ENCODE results near the gene CELF2.

The CELF2 gene

GRCh38 chr10:11109590-11109989, 91.9 kb downstream of the CELF2 start:
- no peak overlapping the region for H3K4me3 ChIP-seq (ENCODE audit: low read length)
- no peak for TF ChIP-seq CTCF (IDR thresholded peaks at IDR 0.05; ENCODE audit: insufficient read depth, low read depth, low read length, missing control alignments)
- no peak for DNase-seq (ENCODE audit: low read depth)

- no peak for TF ChIP-seq CTCF (IDR thresholded peaks at IDR 0.05; ENCODE audit: insufficient read depth, low read depth, low read length, missing control alignments)
- DNase-seq (ENCODE audit: low read depth), result no peak
- no peak overlapping the region for H3K4me3 ChIP-seq (ENCODE audit: low read length)
Measured at GRCh38 chr10:11110539-11110938, 92.9 kb downstream of the CELF2 start.

GRCh38 chr10:11111490-11111889, 93.8 kb downstream of the CELF2 start:
- no peak for DNase-seq (ENCODE audit: low read depth)
- H3K4me3 ChIP-seq (ENCODE audit: low read length), result no peak overlapping the region
- no peak for TF ChIP-seq CTCF (IDR thresholded peaks at IDR 0.05; ENCODE audit: insufficient read depth, low read depth, low read length, missing control alignments)

- no peak for TF ChIP-seq CTCF (IDR thresholded peaks at IDR 0.05; ENCODE audit: insufficient read depth, low read depth, low read length, missing control alignments)
- DNase-seq (ENCODE audit: low read depth), result peak; percentile 74
- no peak overlapping the region for H3K4me3 ChIP-seq (ENCODE audit: low read length)
Measured at GRCh38 chr10:11112718-11113117, 95.0 kb downstream of the CELF2 start.

- H3K4me3 ChIP-seq (ENCODE audit: low read length), result no peak overlapping the region
- no peak for TF ChIP-seq CTCF (IDR thresholded peaks at IDR 0.05; ENCODE audit: insufficient read depth, low read depth, low read length, missing control alignments)
Measured at GRCh38 chr10:11113156-11113555, 95.5 kb downstream of the CELF2 start.

GRCh38 chr10:11114269-11114668, 96.6 kb downstream of the CELF2 start:
- no peak for TF ChIP-seq CTCF (IDR thresholded peaks at IDR 0.05; ENCODE audit: insufficient read depth, low read depth, low read length, missing control alignments)
- no peak for DNase-seq (ENCODE audit: low read depth)
- H3K4me3 ChIP-seq (ENCODE audit: low read length), result no peak overlapping the region

More at GRCh38 chr10:11113156-11113555, 95.5 kb downstream of the CELF2 start:
- no peak for DNase-seq (ENCODE audit: low read depth)

- TF ChIP-seq CTCF (IDR thresholded peaks at IDR 0.05; ENCODE audit: insufficient read depth, low read depth, low read length, missing control alignments), result no peak
- H3K4me3 ChIP-seq (ENCODE audit: low read length), result no peak overlapping the region
- no peak for DNase-seq (ENCODE audit: low read depth)
Measured at GRCh38 chr10:11115337-11115736, 97.7 kb downstream of the CELF2 start.

Data from epithelial cell of esophagus (primary cell).